H9 (cell line): ENCODE measurements around the gene VPS54. TPM values are rescaled to one million over a fixed set of nuclear protein-coding genes. Genes with fewer than 3 reads are reported as not detected.

Experiments used
- DNase-seq: peaks from one replicate; pipeline ENCODE4 v3.0.0-alpha.2; 2017
- H2AFZ ChIP-seq: one replicate; pipeline ENCODE4 v1.6.1; 2013; ENCODE audit warnings: mild to moderate bottlenecking, low read length, control low read depth, moderate library complexity
- H2AK5ac ChIP-seq: 2 replicates; pipeline ENCODE4 v1.6.1; 2013; ENCODE audit warnings: low read length, control low read depth, mixed read lengths; ENCODE audit not compliant: insufficient read length
- H2BK120ac ChIP-seq: one replicate; pipeline ENCODE4 v1.6.1; 2013; ENCODE audit warnings: low read depth, mild to moderate bottlenecking, low read length, control low read depth, inconsistent platforms; ENCODE audit not compliant: poor library complexity, severe bottlenecking
- H2BK12ac ChIP-seq: 2 replicates; pipeline ENCODE4 v1.6.1; 2013; ENCODE audit warnings: low read length, control low read depth, mixed read lengths, low read depth; ENCODE audit not compliant: insufficient read length
- H2BK15ac ChIP-seq: 2 replicates; pipeline ENCODE4 v1.6.1; 2013; ENCODE audit warnings: low read depth, low read length, control low read depth
- H2BK20ac ChIP-seq: one replicate; pipeline ENCODE4 v1.6.1; 2013; ENCODE audit warnings: low read depth, mild to moderate bottlenecking, low read length, control low read depth, inconsistent platforms; ENCODE audit not compliant: poor library complexity, severe bottlenecking
- H2BK5ac ChIP-seq: 2 replicates; pipeline ENCODE4 v1.6.1; 2013; ENCODE audit warnings: low read length, control low read depth, mixed read lengths; ENCODE audit not compliant: insufficient read length
- H3K14ac ChIP-seq: 2 replicates; pipeline ENCODE4 v1.6.1; 2013; ENCODE audit warnings: low read length, control low read depth; ENCODE audit not compliant: insufficient read depth
- H3K18ac ChIP-seq: 2 replicates; pipeline ENCODE4 v1.6.1; 2013; ENCODE audit warnings: low read depth, mild to moderate bottlenecking, mixed read lengths, low read length, control low read depth; ENCODE audit not compliant: insufficient read length
- H3K23ac ChIP-seq: 2 replicates; pipeline ENCODE4 v1.6.1; 2013; ENCODE audit warnings: low read length, control low read depth, mixed read lengths, low read depth; ENCODE audit not compliant: insufficient read length
- H3K23me2 ChIP-seq: 2 replicates; pipeline ENCODE4 v1.6.1; 2013; ENCODE audit warnings: low read depth, mild to moderate bottlenecking, mixed read lengths, low read length, control low read depth; ENCODE audit not compliant: insufficient read length, poor library complexity, severe bottlenecking
- H3K27ac ChIP-seq: 2 replicates; pipeline ENCODE4 v1.5.1; 2013; ENCODE audit warnings: low read length, control low read depth, mixed read lengths, low read depth; ENCODE audit not compliant: insufficient read length
- H3K27me3 ChIP-seq: 2 replicates; pipeline ENCODE4 v1.6.1; 2013; ENCODE audit warnings: low read length, control low read depth, inconsistent platforms; ENCODE audit not compliant: insufficient read depth
- H3K4ac ChIP-seq: 2 replicates; pipeline ENCODE4 v1.6.1; 2013; ENCODE audit warnings: low read depth, mild to moderate bottlenecking, control low read depth, inconsistent platforms, low read length, moderate library complexity
- H3K4me1 ChIP-seq: 2 replicates; pipeline ENCODE4 v1.6.1; 2013; ENCODE audit warnings: low read length, control low read depth, inconsistent platforms; ENCODE audit not compliant: insufficient read depth
- H3K4me2 ChIP-seq: 2 replicates; pipeline ENCODE4 v1.6.1; 2013; ENCODE audit warnings: low read length, control low read depth, mixed read lengths; ENCODE audit not compliant: insufficient read length, insufficient read depth
- H3K56ac ChIP-seq: 2 replicates; pipeline ENCODE4 v1.6.1; 2013; ENCODE audit warnings: low read depth, mild to moderate bottlenecking, mixed read lengths, low read length, control low read depth; ENCODE audit not compliant: insufficient read length
- H3K79me1 ChIP-seq: 2 replicates; pipeline ENCODE4 v1.6.1; 2013; ENCODE audit warnings: low read depth, mild to moderate bottlenecking, moderate library complexity, low read length, control low read depth, inconsistent platforms; ENCODE audit not compliant: insufficient read depth, poor library complexity, severe bottlenecking
- H3K79me2 ChIP-seq: 2 replicates; pipeline ENCODE4 v1.6.1; 2013; ENCODE audit warnings: low read length, control low read depth, inconsistent platforms; ENCODE audit not compliant: insufficient read depth
- H3K9ac ChIP-seq: 2 replicates; pipeline ENCODE4 v1.6.1; 2013; ENCODE audit warnings: low read length, control low read depth, mixed read lengths; ENCODE audit not compliant: insufficient read length; ENCODE audit errors: extremely low read depth
- H3K9me3 ChIP-seq: one replicate; pipeline ENCODE4 v1.6.1; 2013; ENCODE audit warnings: low read depth, low read length, inconsistent platforms; ENCODE audit not compliant: control insufficient read depth
- H3T11ph ChIP-seq: one replicate; pipeline ENCODE4 v1.6.1; 2013; ENCODE audit warnings: mild to moderate bottlenecking, low read length, control low read depth, inconsistent platforms
- H4K20me1 ChIP-seq: one replicate; pipeline ENCODE4 v1.6.1; 2013; ENCODE audit not compliant: control insufficient read depth, insufficient read length, insufficient read depth
- H4K5ac ChIP-seq: 2 replicates; pipeline ENCODE4 v1.6.1; 2013; ENCODE audit warnings: low read depth, mild to moderate bottlenecking, mixed read lengths, low read length, control low read depth; ENCODE audit not compliant: insufficient read length
- H4K8ac ChIP-seq: replicated peaks from 2 replicates; pipeline ENCODE4 v1.6.1; 2013; ENCODE audit warnings: low read length, control low read depth, mixed read lengths, low read depth; ENCODE audit not compliant: insufficient read length
- H4K91ac ChIP-seq: 2 replicates; pipeline ENCODE4 v1.6.1; 2013; ENCODE audit warnings: low read depth, mild to moderate bottlenecking, moderate library complexity, mixed read lengths, low read length, control low read depth; ENCODE audit not compliant: insufficient read length
- H3K27ac Mint-ChIP-seq, 3 experiments: 2 replicates in 2 of 3; 3 replicates in 1 of 3; pipeline ENCODE4 v1.8.0; 2020 to 2021; ENCODE audit warnings: mixed read lengths in 3 of 3, mild to moderate bottlenecking in 1 of 3, moderate library complexity in 1 of 3
- H3K27me3 Mint-ChIP-seq: 2 replicates; pipeline ENCODE4 v1.8.0; 2021; ENCODE audit warnings: low read depth, mild to moderate bottlenecking, moderate library complexity, mixed read lengths
- H3K36me3 Mint-ChIP-seq, 3 experiments: 2 replicates in 2 of 3; 3 replicates in 1 of 3; pipeline ENCODE4 v1.8.0; 2020 to 2021; ENCODE audit warnings: low read depth in 3 of 3, mixed read lengths in 3 of 3; ENCODE audit not compliant: insufficient read depth in 1 of 3
- H3K4me1 Mint-ChIP-seq, 2 experiments: 2 replicates each; pipeline ENCODE4 v1.8.0; 2020; ENCODE audit warnings: mixed read lengths in 2 of 2
- H3K4me3 Mint-ChIP-seq, 2 experiments: 2 replicates in 1 of 2; 3 replicates in 1 of 2; pipeline ENCODE4 v1.8.0; 2020 to 2021; ENCODE audit warnings: mild to moderate bottlenecking in 2 of 2, mixed read lengths in 2 of 2, moderate library complexity in 1 of 2
- H3K9me3 Mint-ChIP-seq, 2 experiments: 2 replicates in 1 of 2; 3 replicates in 1 of 2; pipeline ENCODE4 v1.8.0; 2020; ENCODE audit warnings: mild to moderate bottlenecking in 2 of 2, mixed read lengths in 2 of 2, moderate library complexity in 1 of 2
- CTCF ChIP-seq: fragments of 200-600 bp; sonication (generic); conservative IDR thresholded peaks from 3 replicates; pipeline ENCODE4 v1.8.0; 2021; ENCODE audit warnings: antibody characterized with exemption, mild to moderate bottlenecking
- WGBS: extraction: QIAGEN DNeasy Blood & Tissue Kit; methylation state at CpG from one replicate; pipeline ENCODE4 v1.1.7; 2013; ENCODE audit warnings: missing lambda C conversion rate, low lambda C conversion rate, mixed read lengths; ENCODE audit not compliant: insufficient read length; ENCODE audit errors: extremely low coverage; 5-methylcytosine and 5-hydroxymethylcytosine counted together
- total RNA-seq: library from RNA; stranded (reverse); gene quantifications from 2 replicates; pipeline ENCODE4 v1.2.1, GENCODE V29; 2021

The VPS54 gene
- total RNA-seq, 1 experiment from 2014 or later, result 13.4 TPM

GRCh38 chr2:63893163-63893562 lies 126.1 kb downstream of the VPS54 start:
- no peak overlapping the region for H2BK20ac ChIP-seq
- TF ChIP-seq CTCF, result no peak
- no peak overlapping the region for H4K91ac ChIP-seq
- H3K79me2 ChIP-seq, result no peaks in the 10 kb centered on the region
- no peak overlapping the region for H3K56ac ChIP-seq
- Mint-ChIP-seq H3K27me3 (no peaks in the 10 kb centered on the region; the same call in 1 of the 2 replicates), H3K4me3 (no peak overlapping the region; a peak in 1 of 5 replicates), H3K36me3 (peaks cover 23 to 66% (median 50%) of the 10 kb centered on the region in 3 experiments), H3K27ac (peak overlapping the region in 1 of 3 experiments; percentile 99; a peak in 3 of 7 replicates), H3K9me3 (no peaks in the 10 kb centered on the region), H3K4me1 (peaks cover 10 to 11% of the 10 kb centered on the region in 2 experiments)
- no peak overlapping the region for H4K5ac ChIP-seq
- WGBS, result no CpG with 5 or more reads among the region's 2 CpGs
- H3K79me1 ChIP-seq, result no peaks in the 10 kb centered on the region
- no peak overlapping the region for H2AFZ ChIP-seq
- H3K9ac ChIP-seq, result no peak overlapping the region
- H2BK12ac ChIP-seq, result no peak overlapping the region
- no peak overlapping the region for H2BK5ac ChIP-seq
- no peak overlapping the region for H3T11ph ChIP-seq
- no peaks in the 10 kb centered on the region for H3K23me2 ChIP-seq
- no peak overlapping the region for H3K14ac ChIP-seq
- H3K4me1 ChIP-seq, result no peaks in the 10 kb centered on the region
- no peaks in the 10 kb centered on the region for H4K20me1 ChIP-seq
- no peaks in the 10 kb centered on the region for H3K9me3 ChIP-seq
- H2AK5ac ChIP-seq, result no peak overlapping the region
- H3K27ac ChIP-seq, result no peak overlapping the region
- no peak for DNase-seq
- no peak overlapping the region for H4K8ac ChIP-seq
- no peak overlapping the region for H3K4ac ChIP-seq
- no peak overlapping the region for H3K23ac ChIP-seq
- H3K4me2 ChIP-seq, result no peak overlapping the region
- no peak overlapping the region for H3K18ac ChIP-seq
- no peak overlapping the region for H2BK15ac ChIP-seq
- H2BK120ac ChIP-seq, result no peak overlapping the region
- H3K27me3 ChIP-seq, result no peaks in the 10 kb centered on the region
